Spleen (tissue), 11 donors: ENCODE results near the gene DBNDD1. TPM values are rescaled to one million over a fixed set of nuclear protein-coding genes. Genes with fewer than 3 reads are reported as not detected.

Experiments
- DNase-seq: peaks from one replicate; pipeline ENCODE4 v3.0.0-alpha.2; 2020
- H3K27ac ChIP-seq, 8 donors: fragments of 200-600 bp; sonication (generic) in 7 of 8; 1 replicate in 4 of 8; 2 replicates in 4 of 8; pipeline versions ENCODE4 v1.5.0 to v1.8.0; 2016 to 2021; ENCODE audit warnings: inconsistent platforms in 4 of 8, mild to moderate bottlenecking in 4 of 8, moderate library complexity in 1 of 8
- H3K27me3 ChIP-seq, 7 donors: fragments of 200-600 bp; sonication (generic) in 6 of 7; replicated peaks in 1 of 7; 1 replicate in 4 of 7; 2 replicates in 3 of 7; pipeline versions ENCODE4 v1.5.0 to v1.8.0; 2016 to 2021; ENCODE audit warnings: inconsistent platforms in 3 of 7, mild to moderate bottlenecking in 1 of 7
- H3K36me3 ChIP-seq, 6 donors: fragments of 200-600 bp; sonication (generic) in 5 of 6; 1 replicate in 4 of 6; 2 replicates in 2 of 6; pipeline versions ENCODE4 v1.5.0 to v1.8.0; 2016 to 2021; ENCODE audit warnings: inconsistent platforms in 2 of 6
- H3K4me1 ChIP-seq, 6 donors: fragments of 200-600 bp; sonication (generic) in 5 of 6; 1 replicate in 3 of 6; 2 replicates in 3 of 6; pipeline versions ENCODE4 v1.5.0 to v1.8.0; 2016 to 2021; ENCODE audit warnings: inconsistent platforms in 3 of 6
- H3K4me3 ChIP-seq, 8 donors: fragments of 200-600 bp; sonication (generic) in 7 of 8; 1 replicate in 4 of 8; 2 replicates in 4 of 8; pipeline versions ENCODE4 v1.5.0 to v1.8.0; 2016 to 2021; ENCODE audit warnings: inconsistent platforms in 4 of 8, mild to moderate bottlenecking in 4 of 8, moderate library complexity in 2 of 8
- H3K9me3 ChIP-seq, 8 donors: fragments of 200-600 bp; sonication (generic) in 7 of 8; 1 replicate in 4 of 8; 2 replicates in 4 of 8; pipeline versions ENCODE4 v1.5.0 to v1.8.0; 2016 to 2021; ENCODE audit warnings: inconsistent platforms in 4 of 8
- CTCF ChIP-seq, 11 experiments: fragments of 200-600 bp in 7 of 11; fragments of 450-650 bp in 4 of 11; sonication (generic) in 4 of 11; IDR thresholded peaks in 8 of 11; conservative IDR thresholded peaks in 3 of 11; 1 replicate in 7 of 11; 2 replicates in 4 of 11; pipeline versions ENCODE4 v1.4.0 to v1.8.0; 2016 to 2021; ENCODE audit warnings: antibody characterized with exemption in 11 of 11, inconsistent platforms in 4 of 11, mild to moderate bottlenecking in 1 of 11
- POLR2A ChIP-seq, 3 donors: fragments of 450-650 bp; IDR thresholded peaks; one replicate each; pipeline ENCODE4 v1.5.1; 2017; ENCODE audit warnings: antibody characterized with exemption in 3 of 3, mild to moderate bottlenecking in 1 of 3
- POLR2AphosphoS5 ChIP-seq, 3 donors: sonication (generic); formaldehyde crosslinking; IDR thresholded peaks; one replicate each; pipeline ENCODE4 v1.5.1; 2017; ENCODE audit warnings: antibody characterized with exemption in 3 of 3
- WGBS, 5 donors: extraction: QIAGEN DNeasy Blood & Tissue Kit in 3 of 5; methylation state at CpG; one replicate each; pipeline versions ENCODE4 v1.1.5 to v1.1.7; 2013 to 2018; 5-methylcytosine and 5-hydroxymethylcytosine counted together
- intact Hi-C: fragments of 100-400 bp; cut with DNase I; formaldehyde crosslinking; loops from one replicate; pipeline ENCODE4 v1.15.0; 2023; ENCODE audit warnings: low total_unique reads
- polyA plus RNA-seq, 3 donors: library from polyadenylated mRNA; stranded (reverse); fragments of 200-250 nt; gene quantifications; one replicate each; pipeline ENCODE4 v1.2.1, GENCODE V29; 2013
- total RNA-seq, 7 donors: library from RNA; depleted of rRNA in 3 of 7; stranded (reverse); fragments of >200 nt in 3 of 7; fragmentation: NEBNext Ultra II Directional in 4 of 7; extraction: Animal tissue kit (Norgen Biotek cat#: 25700) in 4 of 7; gene quantifications; one replicate each; pipeline versions ENCODE4 v1.1.0 to v1.2.1, GENCODE V29; 2016 to 2021
- donor health status: healthy with polysubstance abuse.
- donor health status: DM: no; HTN: no; CAD: no; lungs with moderate emphysema.
- donor health status: DM: no; HTN: no; CAD: no.
- donor health status: Bipolar disorder and iron deficiency.
- donor health status: healthy.
- donor health status: DM: no; HTN: no; CAD: no.
- donor health status: DM: yes; HTN: yes; CAD: no.

DBNDD1 gene
- total and polyA plus RNA-seq, 10 donors: 0.66 to 3.7 (median 1.7) TPM

GRCh38 chr16:90043526-90043925 lies 24.3 kb upstream of the DBNDD1 start:
- H3K4me3 ChIP-seq: no peak overlapping the region
- peaks cover 4 to 42% (median 17%) of the 10 kb centered on the region in 7 donors for H3K27me3 ChIP-seq
- peak in 1 of 3 donors; percentile 30 for TF ChIP-seq POLR2AphosphoS5 (IDR thresholded peaks at IDR 0.05)
- TF ChIP-seq CTCF (IDR thresholded peaks at IDR 0.05 in 8 of 11, conservative IDR thresholded peaks at IDR 0.05 in 3 of 11): no peak
- H3K27ac ChIP-seq: no peak overlapping the region
- intact Hi-C loops: no loop called here
- 85 to 95% (median 90%) methylated on average over 18 to 20 of the region's 20 CpGs for WGBS, 5 donors
- no peaks in the 10 kb centered on the region for H3K9me3 ChIP-seq
- peaks cover 0 to 49% (median 26%) of the 10 kb centered on the region in 6 donors for H3K36me3 ChIP-seq
- no peak for DNase-seq
- peaks cover 8 to 15% (median 11%) of the 10 kb centered on the region in 6 donors for H3K4me1 ChIP-seq

GRCh38 chr16:90042946-90043514 lies 23.8 kb upstream of the DBNDD1 start:
- H3K27ac ChIP-seq: no peak overlapping the region
- peaks cover 8 to 15% (median 11%) of the 10 kb centered on the region in 6 donors for H3K4me1 ChIP-seq
- TF ChIP-seq POLR2AphosphoS5 (IDR thresholded peaks at IDR 0.05) (no peak), CTCF (IDR thresholded peaks at IDR 0.05 in 8 of 11, conservative IDR thresholded peaks at IDR 0.05 in 3 of 11) (no peak), POLR2A (IDR thresholded peaks at IDR 0.05) (no peak)
- no peak for DNase-seq
- WGBS, 5 donors: 80 to 89% (median 88%) methylated on average over 10 to 19 of the region's 19 CpGs
- intact Hi-C loops: no loop called here
- peaks cover 0 to 54% (median 28%) of the 10 kb centered on the region in 6 donors for H3K36me3 ChIP-seq
- no peak overlapping the region for H3K4me3 ChIP-seq
- H3K27me3 ChIP-seq: peaks cover 4 to 38% (median 17%) of the 10 kb centered on the region in 7 donors
- H3K9me3 ChIP-seq: no peaks in the 10 kb centered on the region

- TF ChIP-seq POLR2A (IDR thresholded peaks at IDR 0.05): no peak
- no peak for TF ChIP-seq CTCF (IDR thresholded peaks at IDR 0.05 in 8 of 11, conservative IDR thresholded peaks at IDR 0.05 in 3 of 11)
- TF ChIP-seq POLR2AphosphoS5 (IDR thresholded peaks at IDR 0.05): no peak
- no peak for DNase-seq
- WGBS, 5 donors: 79 to 91% (median 89%) methylated on average over 16 of the region's 16 CpGs
- intact Hi-C loops: no loop called here
- peaks cover 0 to 65% (median 37%) of the 10 kb centered on the region in 6 donors for H3K36me3 ChIP-seq
- no peaks in the 10 kb centered on the region for H3K9me3 ChIP-seq
- H3K27ac ChIP-seq: no peak overlapping the region
- H3K4me3 ChIP-seq: no peak overlapping the region
- peaks cover 4 to 9% (median 5%) of the 10 kb centered on the region in 6 donors for H3K4me1 ChIP-seq
- peaks cover 3 to 29% (median 11%) of the 10 kb centered on the region in 7 donors for H3K27me3 ChIP-seq
Observed at GRCh38 chr16:90041896-90042473, 22.7 kb upstream of the DBNDD1 start.
